GM23338 (cell line): Measurements from ENCODE around the gene TMC1. TPM values are rescaled to one million over a fixed set of nuclear protein-coding genes. Genes with fewer than 3 reads are reported as not detected.

Experiments
- ATAC-seq: fragments of 200-7000 bp; cut with Tn5 transposase; 3 replicates; pipeline ENCODE4 v1.9.1; 2020
- DNase-seq: peaks from one replicate; pipeline ENCODE4 v3.0.0-alpha.2; 2015; ENCODE audit warnings: low spot score
- H2AFZ ChIP-seq: fragments of 200-600 bp; sonication (generic); 2 replicates; pipeline ENCODE4 v1.8.0; 2016; ENCODE audit warnings: antibody characterized with exemption, mild to moderate bottlenecking, moderate library complexity
- H3F3A ChIP-seq: fragments of 200-600 bp; sonication (generic); replicated peaks from 2 replicates; pipeline ENCODE4 v1.8.0; 2017; ENCODE audit warnings: antibody characterized with exemption, mixed run types, low read depth
- H3K27ac ChIP-seq: fragments of 200-600 bp; sonication (generic); 2 replicates; pipeline ENCODE4 v1.6.1; 2016; ENCODE audit warnings: low read depth
- H3K27me3 ChIP-seq: fragments of 200-600 bp; sonication (generic); 2 replicates; pipeline ENCODE4 v1.8.0; 2016; ENCODE audit warnings: mild to moderate bottlenecking, mixed run types, moderate library complexity; ENCODE audit not compliant: insufficient read depth
- H3K36me3 ChIP-seq: fragments of 200-600 bp; sonication (generic); 2 replicates; pipeline ENCODE4 v1.8.0; 2016; ENCODE audit warnings: mild to moderate bottlenecking; ENCODE audit not compliant: insufficient read depth
- H3K4me1 ChIP-seq: fragments of 200-600 bp; sonication (generic); 2 replicates; pipeline ENCODE4 v1.8.0; 2016; ENCODE audit warnings: mild to moderate bottlenecking, moderate library complexity; ENCODE audit not compliant: insufficient read depth
- H3K4me2 ChIP-seq: fragments of 200-600 bp; sonication (generic); 2 replicates; pipeline ENCODE4 v1.7.1; 2017; ENCODE audit warnings: mixed run types
- H3K4me3 ChIP-seq: fragments of 200-600 bp; sonication (generic); 2 replicates; pipeline ENCODE4 v1.6.1; 2016; ENCODE audit warnings: mixed run types
- H3K79me2 ChIP-seq: fragments of 200-600 bp; sonication (generic); replicated peaks from 2 replicates; pipeline ENCODE4 v1.8.0; 2017; ENCODE audit warnings: mild to moderate bottlenecking; ENCODE audit not compliant: insufficient read depth
- H3K9me2 ChIP-seq: fragments of 200-600 bp; sonication (generic); 2 replicates; pipeline ENCODE4 v1.8.0; 2017; ENCODE audit not compliant: insufficient read depth
- H4K20me1 ChIP-seq: fragments of 200-600 bp; sonication (generic); replicated peaks from 2 replicates; pipeline ENCODE4 v1.8.0; 2017; ENCODE audit warnings: mild to moderate bottlenecking; ENCODE audit not compliant: insufficient read depth
- H3K27ac Mint-ChIP-seq: 2 replicates; pipeline ENCODE4 v1.8.0; 2020; ENCODE audit warnings: inconsistent platforms, mild to moderate bottlenecking, moderate library complexity, mixed read lengths
- H3K27me3 Mint-ChIP-seq: 3 replicates; pipeline ENCODE4 v1.8.0; 2022; ENCODE audit warnings: low read depth, mild to moderate bottlenecking, moderate library complexity, mixed read lengths, inconsistent platforms; ENCODE audit not compliant: insufficient read depth, poor library complexity
- H3K36me3 Mint-ChIP-seq: 3 replicates; pipeline ENCODE4 v1.8.0; 2021; ENCODE audit warnings: low read depth, mild to moderate bottlenecking, inconsistent platforms, moderate library complexity, mixed read lengths
- H3K4me1 Mint-ChIP-seq: 3 replicates; pipeline ENCODE4 v1.8.0; 2020; ENCODE audit warnings: mild to moderate bottlenecking, inconsistent platforms, mixed read lengths
- H3K4me3 Mint-ChIP-seq: 3 replicates; pipeline ENCODE4 v1.8.0; 2021; ENCODE audit warnings: moderate library complexity, mild to moderate bottlenecking, inconsistent platforms, mixed read lengths
- H3K9me3 Mint-ChIP-seq: 3 replicates; pipeline ENCODE4 v1.8.0; 2020; ENCODE audit warnings: moderate library complexity, mild to moderate bottlenecking, inconsistent platforms, mixed read lengths
- CREB1 ChIP-seq: fragments of 250-450 bp; sonication (Bioruptor Pico); IDR thresholded peaks from 2 replicates; pipeline ENCODE4 v1.5.0; 2020; ENCODE audit warnings: low read depth, mild to moderate bottlenecking, moderate library complexity
- EZH2 ChIP-seq: fragments of 200-600 bp; sonication (generic); IDR thresholded peaks from one replicate; pipeline ENCODE4 v1.8.0; 2017; ENCODE audit warnings: antibody characterized with exemption, mild to moderate bottlenecking, low read depth; ENCODE audit not compliant: unreplicated experiment
- EZH2phosphoT487 ChIP-seq: fragments of 200-600 bp; sonication (generic); IDR thresholded peaks from one replicate; pipeline ENCODE4 v1.8.1; 2018; ENCODE audit warnings: antibody characterized with exemption; ENCODE audit not compliant: unreplicated experiment
- JUNB ChIP-seq: IDR thresholded peaks from one replicate; pipeline ENCODE4 v1.6.1; 2016; ENCODE audit warnings: antibody characterized with exemption; ENCODE audit not compliant: unreplicated experiment
- NANOG ChIP-seq: IDR thresholded peaks from 2 replicates; pipeline ENCODE4 v1.6.1; 2016; ENCODE audit warnings: antibody characterized with exemption, borderline replicate concordance
- POLR2AphosphoS5 ChIP-seq: IDR thresholded peaks from 2 replicates; pipeline ENCODE4 v1.6.1; 2016; ENCODE audit warnings: antibody characterized with exemption, low read depth
- REST ChIP-seq: IDR thresholded peaks from one replicate; pipeline ENCODE4 v1.6.1; 2018; ENCODE audit warnings: antibody characterized with exemption; ENCODE audit not compliant: unreplicated experiment
- STAT1 ChIP-seq: IDR thresholded peaks from one replicate; pipeline ENCODE4 v1.6.1; 2016; ENCODE audit warnings: antibody characterized with exemption; ENCODE audit not compliant: unreplicated experiment
- ZNF114 ChIP-seq: fragments of 250-450 bp; sonication (Bioruptor Pico); IDR thresholded peaks from 2 replicates; pipeline ENCODE4 v1.5.0; 2020; ENCODE audit warnings: mild to moderate bottlenecking, moderate library complexity
- ZNF331 ChIP-seq: fragments of 250-450 bp; sonication (Bioruptor Pico); IDR thresholded peaks from 2 replicates; pipeline ENCODE4 v1.5.0; 2020; ENCODE audit warnings: low read depth, mild to moderate bottlenecking, moderate library complexity
- ZNF462 ChIP-seq: fragments of 250-450 bp; sonication (Bioruptor Pico); IDR thresholded peaks from 2 replicates; pipeline ENCODE4 v1.5.0; 2020; ENCODE audit warnings: mild to moderate bottlenecking, moderate library complexity
- polyA plus RNA-seq: library from polyadenylated mRNA; unstranded; fragments of >200 nt; fragmentation: Nextera tagmentation; extraction: Ambion mirVana; gene quantifications from 2 replicates; pipeline ENCODE4 v1.2.1, GENCODE V29; 2016
- total RNA-seq: library from RNA; depleted of rRNA; stranded (reverse); fragments of >200 nt; shearing (Covaris generic); gene quantifications from 2 replicates; pipeline ENCODE4 v1.2.3, GENCODE V29; 2014
- TF ChIP-seq, protein P1 (sequence below): IDR thresholded peaks from 2 replicates; pipeline ENCODE4 v1.6.1; 2016; ENCODE audit warnings: antibody characterized with exemption
- TF ChIP-seq, protein P2 (sequence below), 2 experiments: fragments of 200-600 bp in 1 of 2; sonication (generic) in 1 of 2; conservative IDR thresholded peaks; 2 replicates each; pipeline versions ENCODE4 v1.5.1 to v1.6.1; 2016 to 2017; ENCODE audit warnings: antibody characterized with exemption in 2 of 2, low read depth in 2 of 2, mild to moderate bottlenecking in 2 of 2, moderate library complexity in 1 of 2

Gene TMC1
- total and polyA plus RNA-seq, 2 experiments from 2014 or later: 0.61 to 1.2 TPM

DNA sequence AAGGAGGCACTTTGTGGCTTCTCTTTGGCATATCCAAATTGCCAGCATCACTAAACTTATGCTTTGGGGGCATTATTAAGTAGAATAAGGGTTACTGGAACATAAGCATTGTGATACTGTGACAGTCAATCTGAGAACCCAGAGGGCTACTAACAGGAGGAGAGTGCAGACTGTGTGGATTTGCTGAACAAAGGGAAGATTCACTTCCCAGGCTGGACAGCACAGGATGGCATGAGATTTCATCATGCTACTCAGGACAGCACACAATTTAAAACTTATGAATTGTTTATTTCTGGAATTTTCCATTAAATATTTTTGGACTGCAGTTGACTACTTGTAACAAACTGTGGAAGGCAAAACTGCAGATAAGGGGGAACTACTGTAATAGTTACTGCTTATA lies 212.5 kb downstream of the TMC1 start:
- no peak for ATAC-seq
- Mint-ChIP-seq H3K27ac (no peak overlapping the region), H3K9me3 (peaks cover 14% of the 10 kb centered on the region; the same call in 2 of the 3 replicates), H3K4me3 (no peak overlapping the region), H3K4me1 (peaks cover 3% of the 10 kb centered on the region; the same call in 2 of the 3 replicates), H3K27me3 (no peaks in the 10 kb centered on the region), H3K36me3 (peaks cover 19% of the 10 kb centered on the region)
- Histone ChIP-seq H3K79me2 (no peaks in the 10 kb centered on the region), H3K27ac (no peak overlapping the region; the same call in 1 of the 2 replicates), H3K9me2 (0 out of 2 replicates have a peak, but pooled peaks cover 7% of the 10 kb centered on the region), H3F3A (no peaks in the 10 kb centered on the region), H3K4me2 (no peak overlapping the region), H2AFZ (peak overlapping the region; percentile 48; the same call in 1 of the 2 replicates), H3K4me1 (peaks cover 8% of the 10 kb centered on the region; the same call in 1 of the 2 replicates), H3K4me3 (no peak overlapping the region), H4K20me1 (no peaks in the 10 kb centered on the region), H3K27me3 (no peaks in the 10 kb centered on the region), H3K36me3 (no peaks in the 10 kb centered on the region)
- TF ChIP-seq CREB1 (CRISPR knock-in tag) (no peak), STAT1 (no peak), ZNF331 (CRISPR knock-in tag) (no peak), REST (no peak), NANOG (no peak), JUNB (no peak), ZNF114 (no peak), EZH2phosphoT487 (no peak), POLR2AphosphoS5 (no peak), EZH2 (no peak), ZNF462 (no peak)
- TF ChIP-seq, protein P1, sequence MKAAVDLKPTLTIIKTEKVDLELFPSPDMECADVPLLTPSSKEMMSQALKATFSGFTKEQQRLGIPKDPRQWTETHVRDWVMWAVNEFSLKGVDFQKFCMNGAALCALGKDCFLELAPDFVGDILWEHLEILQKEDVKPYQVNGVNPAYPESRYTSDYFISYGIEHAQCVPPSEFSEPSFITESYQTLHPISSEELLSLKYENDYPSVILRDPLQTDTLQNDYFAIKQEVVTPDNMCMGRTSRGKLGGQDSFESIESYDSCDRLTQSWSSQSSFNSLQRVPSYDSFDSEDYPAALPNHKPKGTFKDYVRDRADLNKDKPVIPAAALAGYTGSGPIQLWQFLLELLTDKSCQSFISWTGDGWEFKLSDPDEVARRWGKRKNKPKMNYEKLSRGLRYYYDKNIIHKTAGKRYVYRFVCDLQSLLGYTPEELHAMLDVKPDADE: no peak
- TF ChIP-seq, protein P2, sequence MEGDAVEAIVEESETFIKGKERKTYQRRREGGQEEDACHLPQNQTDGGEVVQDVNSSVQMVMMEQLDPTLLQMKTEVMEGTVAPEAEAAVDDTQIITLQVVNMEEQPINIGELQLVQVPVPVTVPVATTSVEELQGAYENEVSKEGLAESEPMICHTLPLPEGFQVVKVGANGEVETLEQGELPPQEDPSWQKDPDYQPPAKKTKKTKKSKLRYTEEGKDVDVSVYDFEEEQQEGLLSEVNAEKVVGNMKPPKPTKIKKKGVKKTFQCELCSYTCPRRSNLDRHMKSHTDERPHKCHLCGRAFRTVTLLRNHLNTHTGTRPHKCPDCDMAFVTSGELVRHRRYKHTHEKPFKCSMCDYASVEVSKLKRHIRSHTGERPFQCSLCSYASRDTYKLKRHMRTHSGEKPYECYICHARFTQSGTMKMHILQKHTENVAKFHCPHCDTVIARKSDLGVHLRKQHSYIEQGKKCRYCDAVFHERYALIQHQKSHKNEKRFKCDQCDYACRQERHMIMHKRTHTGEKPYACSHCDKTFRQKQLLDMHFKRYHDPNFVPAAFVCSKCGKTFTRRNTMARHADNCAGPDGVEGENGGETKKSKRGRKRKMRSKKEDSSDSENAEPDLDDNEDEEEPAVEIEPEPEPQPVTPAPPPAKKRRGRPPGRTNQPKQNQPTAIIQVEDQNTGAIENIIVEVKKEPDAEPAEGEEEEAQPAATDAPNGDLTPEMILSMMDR (conservative IDR thresholded peaks at IDR 0.05; ENCODE audit: low read depth in 2 of 2): no peak
- no peak for DNase-seq
